HS-5 (cell line): ENCODE measurements around the gene PRKCB.
"Not testable (repeated sequence)": the region's sequence is repeated elsewhere in the genome, so short reads cannot be mapped to it uniquely, and the experiment has no call there.

Source experiments
- DNase-seq: peaks from one replicate; pipeline ENCODE4 v3.0.0-alpha.2; 2012; ENCODE audit warnings: low read depth

PRKCB gene

DNA sequence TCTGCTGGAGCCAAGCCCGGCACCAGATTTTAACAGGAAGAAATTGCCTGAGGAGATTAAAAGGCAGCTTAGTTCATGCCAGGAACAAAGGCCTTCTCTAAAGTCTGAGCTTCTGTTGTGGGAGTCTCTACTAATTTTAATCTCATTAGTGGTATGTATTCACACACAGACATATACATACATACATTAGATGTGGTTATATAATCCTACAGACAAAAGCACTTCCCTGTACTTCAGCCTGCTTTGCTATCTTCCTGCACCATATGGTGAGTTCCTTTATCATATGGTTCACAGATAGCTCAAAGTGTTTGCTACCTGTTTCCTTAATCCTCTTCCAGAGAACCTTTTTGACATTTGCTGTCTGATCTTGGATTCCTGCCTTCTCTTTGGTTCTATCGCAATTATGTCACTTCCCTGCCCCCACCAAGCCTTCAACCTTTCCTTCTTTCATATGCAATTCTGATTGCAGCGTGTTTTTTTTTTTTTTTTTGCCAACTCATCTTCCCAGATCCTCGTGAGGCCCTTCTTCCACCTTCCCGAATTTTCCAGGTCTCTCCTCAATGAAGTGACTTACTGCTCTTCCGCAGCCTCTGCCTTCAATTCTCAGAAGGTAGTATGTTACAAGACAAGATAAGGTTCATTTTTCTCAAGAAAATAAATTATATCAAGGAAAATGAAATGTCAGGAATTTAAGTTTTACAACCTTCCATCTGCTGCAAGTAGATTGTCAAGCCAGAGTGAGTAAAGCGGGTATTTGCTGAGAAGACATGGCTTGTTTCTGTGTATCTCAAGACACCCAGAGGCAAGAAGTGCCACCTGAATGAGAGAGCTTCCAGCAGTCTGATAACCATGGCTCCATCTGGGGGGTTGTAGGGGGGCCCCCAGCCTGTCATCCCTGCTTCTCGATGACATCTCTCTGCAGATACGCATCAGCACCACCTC, 300.1 kb downstream of the PRKCB start:
- DNase-seq: no peak

- no peak for DNase-seq
These were observed 302.2 kb downstream of the PRKCB start for GRCh38 chr16:24138024-24138423.

GRCh38 chr16:24138575-24138974, 302.8 kb downstream of the PRKCB start:
- no peak for DNase-seq

GRCh38 chr16:24139282-24139681, 303.5 kb downstream of the PRKCB start:
- no peak for DNase-seq

GRCh38 chr16:24140730-24141129, 304.9 kb downstream of the PRKCB start:
- DNase-seq: no peak

DNA sequence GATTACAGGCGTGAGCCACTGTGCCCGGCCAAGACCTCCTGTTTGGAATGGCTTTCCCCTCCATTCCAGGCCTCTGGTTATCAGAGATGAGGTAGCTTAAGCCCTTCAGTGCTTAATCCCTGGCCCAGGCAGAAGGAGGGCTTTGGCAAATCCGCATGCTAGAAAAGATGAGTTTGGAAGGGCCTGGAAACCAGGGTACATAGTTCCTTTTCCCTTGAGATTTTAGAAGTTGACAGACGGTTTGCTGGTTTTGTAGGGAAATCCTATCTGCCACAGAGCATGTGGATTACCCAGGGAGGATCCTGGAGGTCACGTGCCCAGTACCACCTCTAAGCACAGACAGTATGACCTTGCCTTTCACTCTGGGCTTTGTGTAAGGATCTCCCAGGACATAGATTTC, 305.7 kb downstream of the PRKCB start:
- DNase-seq: no peak

- DNase-seq: no peak
These were observed 306.1 kb downstream of the PRKCB start for GRCh38 chr16:24141917-24142316.

DNA sequence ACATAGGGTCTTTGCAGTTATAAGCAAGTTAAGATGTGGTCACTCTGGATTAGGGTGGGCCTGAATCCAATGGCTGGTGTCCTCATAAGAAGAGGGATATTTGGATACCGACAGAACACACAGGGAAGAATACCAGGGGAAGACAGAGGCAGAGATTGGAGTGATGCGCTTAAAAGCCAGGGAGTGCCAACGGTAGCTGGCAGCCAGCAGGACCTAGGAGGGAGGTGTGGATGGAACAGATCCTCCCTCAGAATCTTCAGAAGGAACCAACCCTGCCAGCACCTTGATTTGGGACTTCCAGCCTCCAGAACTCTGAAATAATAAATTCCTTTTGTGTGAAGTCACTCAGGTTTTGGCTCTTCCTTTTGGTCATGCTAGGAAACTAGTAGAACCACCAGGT, 310.1 kb downstream of the PRKCB start:
- DNase-seq: no peak

- no peak for DNase-seq
These were observed 310.7 kb downstream of the PRKCB start for GRCh38 chr16:24146518-24146917.

DNA sequence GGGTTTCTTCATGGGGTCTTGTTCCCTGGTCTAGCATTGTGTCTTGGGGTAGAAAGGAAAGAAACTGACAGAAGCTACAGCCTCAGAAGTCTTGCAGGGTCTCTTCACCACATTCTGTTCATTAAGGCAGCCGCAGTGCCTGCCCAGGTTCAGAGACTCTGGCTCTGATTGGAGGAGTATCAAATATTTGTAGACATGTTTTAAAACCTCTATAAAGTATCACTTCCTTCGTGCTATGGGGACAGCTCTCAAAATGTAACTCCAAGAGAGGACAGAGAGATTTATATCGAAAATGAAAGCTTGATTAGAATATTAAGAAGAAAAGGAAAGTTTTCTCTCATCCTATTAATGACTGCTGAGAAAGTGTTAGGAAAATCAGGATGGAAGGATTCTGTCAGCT, 313.3 kb downstream of the PRKCB start:
- no peak for DNase-seq

DNA sequence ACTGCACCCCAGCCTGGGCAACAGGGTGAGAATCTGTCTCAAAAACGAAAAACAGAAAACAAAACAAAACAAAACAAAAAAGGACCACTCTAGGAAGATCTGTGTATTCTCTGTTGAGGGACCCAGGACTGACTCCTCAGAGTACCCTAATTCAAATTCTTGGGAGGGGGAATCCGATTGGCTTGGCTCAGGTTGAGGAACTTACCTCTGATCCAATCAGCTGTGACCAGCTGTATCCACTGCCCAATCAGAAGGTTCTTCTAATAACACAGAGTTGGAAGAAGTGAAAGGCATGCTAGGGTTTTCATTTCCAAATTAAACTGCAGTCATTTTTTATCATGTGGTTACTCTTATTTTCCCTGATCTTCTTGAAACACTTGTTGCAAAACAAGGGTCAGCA, 314.5 kb downstream of the PRKCB start:
- no peak for DNase-seq

DNA sequence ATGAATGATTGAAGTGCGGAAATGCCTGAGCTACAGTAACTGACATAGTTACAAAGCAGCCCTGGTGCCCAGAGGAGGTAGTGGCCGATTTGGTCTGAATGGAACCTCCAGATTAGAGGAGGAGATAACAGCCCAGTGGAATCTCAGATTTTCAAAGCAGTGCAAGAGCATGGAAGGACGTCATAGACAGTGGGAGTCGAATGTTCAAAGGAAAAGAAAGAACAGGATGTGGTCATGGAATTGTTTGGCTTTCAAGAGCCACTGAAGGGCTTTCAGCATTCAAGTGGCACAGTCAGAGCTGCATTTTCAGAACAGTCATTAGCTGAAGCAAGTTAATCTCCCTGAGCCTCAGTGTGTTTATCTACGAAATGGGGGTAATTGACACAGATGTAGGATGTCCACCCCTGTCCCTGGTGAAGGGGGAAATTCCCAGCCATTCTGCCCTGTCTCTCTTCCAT, 315.7 kb downstream of the PRKCB start:
- DNase-seq: no peak

DNA sequence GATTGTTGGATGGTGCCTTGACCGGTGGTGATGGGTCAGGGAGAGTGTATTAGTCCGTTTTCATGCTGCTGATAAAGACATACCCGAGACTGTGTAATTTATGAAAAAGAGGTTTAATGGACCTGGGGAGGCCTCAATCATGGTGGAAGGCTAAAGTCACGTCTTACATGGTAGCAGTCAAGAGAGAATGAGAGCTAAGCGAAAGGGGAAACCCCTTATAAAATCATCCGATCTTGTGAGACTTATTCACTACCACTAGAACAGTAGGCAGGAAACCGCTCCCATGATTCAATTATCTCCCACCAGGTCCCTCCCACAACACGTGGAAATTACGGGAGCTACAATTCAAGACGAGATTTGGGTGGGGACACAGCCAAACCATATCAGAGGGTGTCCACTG, 316.3 kb downstream of the PRKCB start:
- DNase-seq: not testable (repeated sequence)

DNA sequence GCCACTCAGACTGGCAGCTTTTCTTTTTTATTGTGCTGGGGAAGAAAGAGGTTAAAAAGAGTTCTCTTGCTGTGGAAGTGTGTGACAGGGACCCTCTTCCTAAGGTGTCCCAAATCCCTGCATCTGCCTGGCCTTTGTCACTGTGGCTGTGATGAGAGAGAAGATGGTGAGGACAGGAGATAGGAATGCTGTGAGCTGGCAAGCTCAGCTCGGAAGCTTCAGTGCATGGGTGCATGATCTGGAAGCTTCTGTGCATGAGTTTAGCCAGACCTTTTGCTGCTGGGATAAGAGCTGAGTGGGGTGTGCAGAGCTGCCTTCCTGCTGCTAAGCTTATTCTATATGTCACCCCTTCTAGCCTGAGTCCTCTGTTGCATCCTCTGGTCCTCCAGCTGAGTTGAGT, 317.0 kb downstream of the PRKCB start:
- no peak for DNase-seq

GRCh38 chr16:24156777-24157176, 321.0 kb downstream of the PRKCB start:
- no peak for DNase-seq

DNA sequence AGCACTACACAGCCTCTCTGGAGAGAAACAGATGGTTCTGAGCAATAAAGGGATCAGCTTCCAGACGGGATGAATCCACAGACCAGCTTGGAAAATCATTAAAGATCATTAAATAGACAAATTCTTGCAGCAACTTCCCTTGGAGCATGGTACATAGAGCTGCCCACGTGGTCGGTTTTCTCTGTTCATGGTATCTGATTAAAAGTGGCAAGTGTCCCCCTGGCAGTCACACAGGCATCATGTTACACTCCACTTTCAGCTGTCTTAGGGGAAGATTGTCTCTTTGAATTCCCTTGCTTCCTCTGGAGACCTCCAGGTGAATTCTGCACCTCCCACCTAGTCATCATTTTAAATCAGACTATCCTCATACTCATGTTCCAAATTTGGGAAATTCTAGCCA, 328.2 kb downstream of the PRKCB start:
- no peak for DNase-seq

GRCh38 chr16:24164416-24164815, 328.6 kb downstream of the PRKCB start:
- DNase-seq: no peak

- DNase-seq: no peak
These were observed 329.5 kb downstream of the PRKCB start for GRCh38 chr16:24165273-24165672.

DNA sequence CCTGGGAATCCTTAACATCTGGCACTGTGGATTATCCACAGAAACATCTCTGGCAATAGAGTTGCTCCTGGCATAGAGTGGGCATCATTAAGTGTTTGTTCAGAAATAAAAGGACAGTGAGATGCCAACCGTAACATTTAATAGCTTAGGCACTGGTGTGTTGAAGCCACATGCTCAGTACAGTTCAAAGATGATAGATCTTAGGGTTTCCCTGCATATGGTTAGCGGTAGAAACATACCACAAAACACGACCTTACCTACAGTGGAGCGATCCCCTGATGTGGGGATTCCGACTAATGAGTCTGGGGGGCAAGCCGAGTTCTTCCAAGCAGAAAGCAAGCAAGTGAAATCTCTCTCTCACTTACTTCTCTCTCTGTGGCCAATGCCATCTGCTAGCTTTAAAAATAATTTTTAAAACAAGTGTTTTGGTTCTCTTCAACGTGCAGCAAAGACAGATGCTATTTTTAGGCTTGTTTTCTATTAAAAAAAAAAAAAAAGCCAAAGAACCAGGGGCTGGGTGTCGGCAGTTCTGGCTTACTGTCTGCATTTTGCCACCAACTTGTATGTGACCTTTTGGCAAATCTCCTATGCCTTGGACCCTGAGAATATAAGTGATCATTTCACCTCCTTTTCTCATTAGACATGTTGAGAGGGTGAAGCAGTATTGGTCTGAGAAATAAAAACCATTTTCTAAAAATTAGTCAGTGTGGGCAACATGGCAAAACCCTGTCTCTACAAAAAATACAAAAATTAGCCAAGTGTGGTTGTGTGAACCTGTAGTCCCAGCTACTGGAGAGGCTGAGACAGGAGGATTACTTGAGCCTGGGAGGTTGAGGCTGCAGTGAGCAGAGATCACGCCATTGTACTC, 331.1 kb downstream of the PRKCB start:
- DNase-seq: no peak

GRCh38 chr16:24168856-24169255, 333.1 kb downstream of the PRKCB start:
- DNase-seq: no peak

DNA sequence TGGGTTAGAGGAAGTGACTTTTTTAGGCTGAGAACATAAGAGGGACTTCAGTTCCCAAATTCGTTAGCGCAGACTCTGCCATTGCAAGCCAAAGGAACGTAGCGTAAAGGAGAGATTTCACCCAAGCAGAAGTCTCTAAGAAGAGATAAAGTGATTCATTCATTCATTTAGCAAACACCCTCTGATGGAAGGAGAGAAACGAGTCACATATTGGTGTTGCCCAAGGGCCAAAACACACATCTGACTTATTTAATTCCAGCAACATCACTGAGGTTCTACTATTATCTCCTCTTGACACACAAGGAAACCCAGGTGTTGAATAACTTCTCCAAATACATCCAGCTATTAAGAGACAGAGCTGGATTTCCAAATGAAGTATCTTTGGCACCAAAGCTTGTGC, 334.6 kb downstream of the PRKCB start:
- DNase-seq: no peak

- no peak for DNase-seq
These were observed 338.7 kb downstream of the PRKCB start for GRCh38 chr16:24174504-24174903.

- no peak for DNase-seq
These were observed 339.2 kb downstream of the PRKCB start for GRCh38 chr16:24174957-24175356.
